Activated T-helper 1 cell treated with Interleukin-2 at 50 U/mL for 16 hours (primary cell): ENCODE results near the gene AKAP6.
"Not testable (repeated sequence)": the region's sequence is repeated elsewhere in the genome, so short reads cannot be mapped to it uniquely, and the experiment has no call there.

Source experiments
- DNase-seq: peaks from one replicate; pipeline ENCODE4 v3.0.0-alpha.2; 2020; ENCODE audit warnings: low read depth

The AKAP6 gene

DNA sequence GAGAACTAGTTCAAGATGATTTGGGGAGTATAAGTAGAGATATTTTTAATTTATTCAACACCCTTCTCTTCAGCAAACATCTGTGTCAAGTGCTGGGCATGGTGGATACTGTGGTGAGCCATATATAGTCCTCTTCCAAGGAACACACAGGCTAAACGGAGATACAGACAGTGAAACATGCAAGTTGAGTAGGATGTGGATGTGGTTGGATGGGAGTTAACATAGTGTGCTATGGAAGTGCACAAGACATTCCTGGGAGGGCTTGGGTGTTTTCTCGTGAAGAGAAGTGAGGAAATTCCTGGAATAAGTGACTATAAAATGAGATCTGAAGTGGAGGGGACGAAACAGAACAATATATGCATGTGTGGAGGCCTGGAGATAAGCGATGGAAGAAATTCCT lies 428.5 kb downstream of the AKAP6 start:
- no peak for DNase-seq

DNA sequence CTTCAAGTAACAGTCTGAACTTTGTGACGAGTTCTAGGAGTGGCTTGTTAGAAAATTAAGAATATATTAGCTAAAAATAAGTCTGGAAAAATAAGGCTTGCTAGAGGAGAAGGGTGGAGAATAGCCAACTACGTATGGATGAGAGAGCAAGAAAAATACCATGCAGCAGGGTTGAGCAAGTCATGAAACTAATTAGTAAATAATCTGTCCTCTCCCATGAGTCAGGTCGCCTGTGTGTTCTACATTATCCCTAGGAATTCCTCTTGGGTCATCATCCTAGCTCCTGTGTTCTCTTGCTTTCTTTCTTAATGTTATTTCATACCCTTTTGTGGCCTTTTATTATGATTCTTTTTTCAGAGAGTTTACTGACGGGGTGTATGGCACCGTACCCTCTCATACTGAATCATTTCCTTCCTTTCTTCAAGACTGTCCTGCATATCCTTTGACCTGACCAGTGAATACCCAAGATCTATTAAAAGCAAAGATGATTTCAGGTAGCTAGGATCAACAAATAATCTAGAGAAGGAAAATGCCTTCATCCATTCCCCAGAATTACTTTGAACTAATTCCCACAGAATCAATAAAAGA lies 432.4 kb downstream of the AKAP6 start:
- no peak for DNase-seq

DNA sequence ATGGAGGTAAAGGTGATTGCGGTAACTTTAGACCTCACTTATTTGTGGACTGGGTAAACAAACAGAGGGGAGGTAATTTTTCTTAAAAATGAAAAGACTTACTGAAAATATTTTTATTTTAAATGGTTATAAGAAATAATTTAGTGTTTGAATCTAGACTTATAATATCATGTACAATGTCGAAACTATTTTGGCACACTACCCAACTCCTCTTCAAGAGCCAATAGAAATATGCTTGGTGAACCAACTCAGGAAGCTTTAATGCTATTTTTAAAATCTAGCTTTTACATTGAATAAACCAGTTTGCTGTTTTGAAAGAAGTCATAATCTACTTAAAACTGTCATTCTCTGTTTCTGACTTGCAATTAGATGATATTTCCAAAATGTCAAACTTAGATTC lies 433.8 kb downstream of the AKAP6 start:
- DNase-seq = no peak

DNA sequence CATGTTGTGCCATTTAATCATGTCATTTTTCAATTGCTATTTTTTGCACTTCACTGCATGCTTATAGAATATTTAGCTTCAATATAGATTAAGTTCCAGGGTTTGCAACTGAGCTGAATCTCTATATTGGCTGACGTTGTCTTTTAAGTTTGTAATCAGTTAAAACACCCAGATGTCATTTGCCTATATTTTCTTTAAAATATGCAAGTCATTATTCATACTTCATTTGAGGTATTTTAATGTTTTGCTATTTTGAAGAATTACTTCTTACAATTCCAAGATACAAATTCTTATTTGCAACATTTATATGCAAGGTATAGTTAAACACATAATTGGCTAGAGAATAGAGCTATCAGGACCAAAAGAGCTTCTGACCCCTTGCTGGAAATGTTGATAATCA lies 434.6 kb downstream of the AKAP6 start:
- no peak for DNase-seq

DNA sequence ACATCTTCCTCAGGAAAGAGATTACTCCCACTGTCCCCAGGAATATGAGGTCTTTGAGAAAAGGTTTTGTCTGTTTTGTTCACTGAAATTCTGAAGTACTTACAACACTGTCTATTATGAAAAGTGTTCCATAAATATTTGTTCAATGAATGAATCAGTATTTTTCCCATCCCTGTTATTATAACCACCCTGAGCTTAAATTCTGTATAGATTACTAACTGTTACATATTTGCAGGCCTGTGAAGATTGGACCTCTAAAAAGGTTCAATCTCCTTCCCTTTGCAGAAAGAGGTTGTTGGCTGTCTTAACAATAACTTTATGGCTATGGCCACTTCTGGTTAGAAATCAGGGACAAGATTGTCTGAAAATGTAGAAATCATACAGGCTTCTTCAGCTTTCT lies 435.0 kb downstream of the AKAP6 start:
- DNase-seq = no peak

DNA sequence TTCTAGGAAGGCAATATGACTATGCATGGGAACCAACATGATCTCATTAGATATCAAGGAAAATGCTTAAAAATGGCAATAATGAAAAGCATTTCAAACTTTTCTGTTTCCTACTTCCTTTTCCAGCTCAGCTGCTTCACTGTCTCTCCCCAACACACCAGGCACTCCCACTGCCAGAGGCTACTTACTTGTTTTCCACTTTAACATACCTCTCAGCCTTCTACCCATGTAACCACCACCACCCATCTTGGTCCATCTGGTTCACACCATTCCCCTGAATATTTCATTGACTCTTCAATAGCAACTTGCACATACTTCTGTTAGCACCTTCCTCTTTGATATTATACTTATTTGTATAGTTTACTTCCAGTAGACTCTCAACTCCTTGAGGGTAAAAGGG lies 441.3 kb downstream of the AKAP6 start:
- no peak for DNase-seq

DNA sequence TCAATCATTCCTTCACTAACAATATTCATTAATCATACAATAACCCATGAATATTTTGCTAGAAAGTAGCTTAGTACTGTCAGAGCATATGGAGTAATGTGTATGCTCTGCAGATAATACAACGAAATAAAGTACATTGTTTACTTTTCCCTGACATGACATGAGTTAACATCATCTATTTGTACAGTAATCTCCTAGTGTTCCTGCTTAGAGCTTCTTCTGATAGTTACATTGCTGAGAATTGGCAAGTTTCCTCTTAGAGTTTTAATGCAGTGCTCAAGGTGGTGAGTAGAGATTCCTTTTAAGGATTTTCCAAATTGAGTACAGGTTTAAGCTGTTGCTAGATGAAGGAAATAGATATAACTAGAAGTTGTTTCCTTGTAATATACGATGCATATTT lies 445.1 kb downstream of the AKAP6 start:
- no peak for DNase-seq

DNA sequence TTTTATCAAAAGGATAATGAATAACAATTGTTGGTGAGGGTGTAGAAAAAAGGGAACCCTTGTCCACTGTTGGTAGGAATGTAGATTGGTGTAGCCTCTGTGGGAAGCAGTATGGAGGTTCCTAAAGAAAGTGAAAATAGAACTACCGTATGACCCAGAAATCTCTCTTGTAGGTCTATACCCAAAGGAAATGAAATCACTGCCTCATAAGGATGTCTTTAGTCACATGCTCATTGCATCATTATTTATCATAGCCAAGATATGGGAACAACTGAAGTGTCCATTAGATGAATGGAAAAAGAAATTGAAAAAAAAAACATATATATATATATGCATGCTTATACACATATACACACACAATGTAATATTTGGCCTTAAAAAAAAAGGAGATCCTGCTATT lies 450.7 kb downstream of the AKAP6 start:
- DNase-seq = no peak

DNA sequence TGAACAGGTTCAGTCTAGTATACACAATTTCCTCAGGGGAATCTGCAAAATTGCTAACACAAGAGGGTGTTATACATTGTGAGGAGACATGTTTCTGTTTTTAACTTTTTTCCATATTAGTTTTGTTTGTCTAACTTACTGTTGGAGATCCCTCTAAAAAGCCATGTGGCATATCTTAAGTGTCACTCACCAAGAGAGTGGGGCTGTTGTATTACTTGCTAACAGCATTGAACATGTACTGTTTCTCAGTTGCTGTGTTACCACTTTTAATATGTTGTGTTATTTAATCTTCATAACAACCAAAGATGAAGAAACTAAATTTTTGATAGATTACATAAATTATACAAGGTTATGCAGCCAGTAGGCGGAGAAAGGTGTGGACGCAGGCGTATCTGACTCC lies 455.3 kb downstream of the AKAP6 start:
- DNase-seq = no peak

DNA sequence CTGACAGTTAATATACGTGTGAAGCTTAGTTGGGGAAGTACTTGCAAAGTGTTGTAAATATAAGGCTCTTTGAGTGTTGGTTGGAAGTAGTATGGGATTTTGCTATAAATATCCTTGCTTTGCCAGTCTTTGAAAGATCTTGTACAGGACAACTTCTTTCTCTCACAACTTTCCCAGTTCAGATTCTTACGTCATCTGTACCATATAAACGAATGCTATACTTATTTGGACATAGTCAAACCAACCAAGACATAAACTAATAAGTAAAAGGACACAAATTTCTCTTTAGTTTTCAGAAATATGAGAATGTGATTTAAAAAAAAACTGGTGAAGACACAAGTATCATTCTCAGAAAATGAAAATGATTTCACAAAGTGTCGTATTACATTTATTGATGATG lies 456.5 kb downstream of the AKAP6 start:
- no peak for DNase-seq

DNA sequence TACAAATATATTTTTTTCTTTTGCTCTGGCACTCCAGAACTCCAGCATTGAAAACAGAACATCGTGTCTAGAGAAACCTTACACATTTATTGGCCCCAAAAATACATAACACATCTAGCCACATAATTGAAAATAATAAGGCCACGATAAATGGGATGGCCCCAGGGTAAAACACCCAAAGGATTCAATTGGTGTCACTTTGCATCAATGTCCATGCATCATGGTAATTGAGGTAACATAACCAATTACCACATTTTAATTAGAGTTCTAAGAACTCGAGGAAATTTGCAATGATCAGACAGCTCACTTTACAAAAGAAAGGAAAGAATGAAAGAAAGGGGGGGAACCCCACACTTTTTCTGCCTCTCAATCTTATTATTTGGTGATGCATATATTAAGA lies 457.8 kb downstream of the AKAP6 start:
- DNase-seq = no peak

DNA sequence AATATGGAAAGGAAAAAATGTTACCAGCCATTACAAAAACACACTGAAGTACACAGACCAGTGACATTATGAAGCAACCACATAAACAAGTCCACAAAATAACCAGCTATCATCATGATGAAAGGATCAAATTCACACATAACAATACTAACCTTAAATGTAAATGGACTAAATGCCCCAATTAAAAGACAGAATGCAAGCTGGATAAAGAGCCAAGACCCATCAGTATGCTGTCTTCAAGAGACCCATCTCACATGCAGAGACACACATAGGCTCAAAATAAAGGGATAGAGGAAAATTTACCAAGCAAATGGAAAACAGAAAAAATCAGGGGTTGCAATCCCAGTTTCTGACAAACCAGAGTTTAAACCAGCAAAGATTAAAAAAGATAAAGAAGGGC lies 463.9 kb downstream of the AKAP6 start:
- not testable (repeated sequence) for DNase-seq

DNA sequence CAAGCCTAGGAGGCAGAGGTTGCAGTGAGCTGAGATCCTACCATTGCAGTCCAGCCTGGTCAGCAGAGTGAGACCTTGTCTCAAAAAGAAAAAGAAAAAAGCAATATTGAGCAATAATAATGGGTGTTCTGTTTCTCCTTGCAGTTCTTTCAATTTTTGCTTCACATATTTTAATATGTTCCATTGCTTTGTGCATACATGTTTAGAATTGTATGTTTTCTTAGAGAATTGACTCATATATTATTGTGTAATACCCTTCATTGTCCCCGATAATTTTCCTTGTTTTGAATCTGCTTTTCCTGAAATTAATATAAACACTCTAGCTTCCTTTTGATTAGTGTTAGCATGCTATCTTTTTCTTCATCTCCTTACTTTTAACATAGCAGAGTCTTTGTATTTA lies 471.2 kb downstream of the AKAP6 start:
- DNase-seq = no peak

DNA sequence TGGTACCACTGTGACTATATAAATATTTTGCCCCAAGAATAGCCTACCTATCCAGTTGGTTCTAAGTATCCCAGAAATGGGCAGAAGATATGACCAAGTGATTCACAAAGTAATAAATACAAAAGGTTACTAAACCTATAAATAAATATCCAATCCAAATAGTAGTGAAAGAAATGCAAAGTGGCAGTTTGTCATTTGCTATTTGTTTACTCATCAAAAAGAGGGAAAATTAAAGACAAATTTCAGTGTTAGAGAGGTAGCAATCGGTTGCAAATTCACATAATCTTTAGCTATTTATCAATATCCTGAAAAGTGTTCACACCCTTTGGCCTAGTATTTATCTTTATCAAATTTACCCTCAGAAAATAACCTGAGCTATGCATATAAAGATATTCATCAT lies 473.2 kb downstream of the AKAP6 start:
- no peak for DNase-seq

DNA sequence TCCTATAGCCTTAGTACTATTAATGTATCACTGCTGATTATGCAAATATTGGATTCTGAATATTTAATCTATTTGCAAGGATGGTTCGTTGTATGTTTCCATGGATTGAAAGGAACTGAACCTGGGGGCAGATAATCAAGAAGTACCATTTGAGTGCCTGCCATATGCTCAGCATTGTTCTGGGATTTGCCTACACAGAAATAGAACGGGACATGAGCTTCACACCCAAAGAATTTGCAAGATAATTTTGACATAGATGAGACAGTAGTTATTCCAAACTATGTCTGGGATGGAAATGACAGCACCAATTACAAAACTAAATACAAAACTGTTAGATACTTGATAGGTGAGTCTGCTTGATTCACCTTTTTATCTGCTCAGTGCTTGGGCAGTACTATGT lies 476.9 kb downstream of the AKAP6 start:
- no peak for DNase-seq

DNA sequence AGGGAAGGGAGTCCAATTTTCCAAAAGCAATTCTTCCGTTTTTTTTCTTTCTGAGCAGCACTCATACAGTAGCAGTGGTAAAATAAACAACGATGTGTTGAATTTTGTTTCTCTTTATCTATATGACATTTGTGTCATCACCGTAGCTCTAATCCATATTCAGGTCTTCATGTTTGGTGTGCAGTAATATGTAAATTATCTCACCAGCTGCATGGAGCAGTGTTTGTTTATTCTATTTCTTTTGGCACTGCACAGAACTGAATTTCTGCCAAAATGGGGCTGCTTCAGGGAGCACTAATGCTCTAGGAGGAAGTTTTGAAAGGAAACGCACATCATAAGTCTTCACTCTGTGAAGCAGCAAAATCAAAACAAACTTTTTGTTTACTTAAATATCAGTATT lies 479.5 kb downstream of the AKAP6 start:
- DNase-seq = no peak

DNA sequence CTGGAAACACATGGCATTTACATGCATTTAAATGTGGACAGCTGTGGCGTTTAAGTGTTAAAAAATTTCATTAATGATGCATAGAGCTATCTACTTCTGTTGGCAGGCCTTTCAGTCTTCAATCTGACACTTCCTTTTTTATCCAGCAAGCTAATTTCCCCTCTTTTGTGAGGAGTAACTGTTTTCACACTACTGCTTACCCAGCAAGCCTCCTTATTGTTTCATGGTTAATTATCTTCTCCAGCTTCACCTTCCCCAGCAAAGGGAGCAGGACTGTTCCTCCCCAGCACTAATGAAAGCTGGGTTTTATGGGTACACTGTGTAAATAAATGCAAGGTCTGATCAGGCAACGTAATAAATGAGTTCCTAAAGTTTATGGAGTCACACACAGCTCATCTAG lies 480.2 kb downstream of the AKAP6 start:
- DNase-seq = no peak

DNA sequence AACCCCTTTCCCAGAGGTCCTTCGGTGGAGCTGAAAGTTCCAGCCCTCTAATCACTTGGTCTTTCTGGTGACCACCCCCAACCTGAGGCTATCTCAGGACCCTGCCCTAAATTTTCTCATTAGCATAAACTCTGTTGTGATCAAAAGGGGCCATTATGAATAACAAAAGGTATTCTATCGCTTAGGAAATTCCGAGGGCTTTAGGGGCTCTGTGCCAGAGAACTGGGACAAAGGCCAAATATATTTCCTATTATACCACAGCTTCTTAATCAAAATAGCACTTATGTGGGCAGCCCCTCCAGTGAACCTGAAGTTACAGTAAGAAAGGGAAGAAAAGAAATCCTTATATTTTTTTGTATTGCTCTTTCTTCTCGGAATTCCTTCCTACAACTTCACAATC lies 484.3 kb downstream of the AKAP6 start:
- DNase-seq = no peak

DNA sequence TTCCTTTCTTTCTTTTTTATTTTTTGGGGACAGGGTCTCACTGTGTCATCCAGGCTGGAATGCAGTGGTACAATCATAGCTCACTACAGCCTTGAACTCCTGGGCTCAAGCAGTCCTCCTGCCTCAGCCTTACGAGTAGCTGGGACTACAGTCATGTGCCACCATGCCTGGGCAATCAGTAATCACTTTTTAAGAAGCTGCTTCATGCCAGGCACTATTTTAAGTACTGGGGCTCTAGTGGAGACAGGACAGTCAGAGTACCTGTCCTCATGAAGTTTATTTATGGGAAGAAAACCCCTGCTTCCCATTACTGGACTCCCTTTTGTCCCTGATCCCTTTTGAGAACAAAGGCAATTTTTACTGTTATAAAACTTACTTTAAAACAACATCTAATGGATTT lies 485.6 kb downstream of the AKAP6 start:
- no peak for DNase-seq

DNA sequence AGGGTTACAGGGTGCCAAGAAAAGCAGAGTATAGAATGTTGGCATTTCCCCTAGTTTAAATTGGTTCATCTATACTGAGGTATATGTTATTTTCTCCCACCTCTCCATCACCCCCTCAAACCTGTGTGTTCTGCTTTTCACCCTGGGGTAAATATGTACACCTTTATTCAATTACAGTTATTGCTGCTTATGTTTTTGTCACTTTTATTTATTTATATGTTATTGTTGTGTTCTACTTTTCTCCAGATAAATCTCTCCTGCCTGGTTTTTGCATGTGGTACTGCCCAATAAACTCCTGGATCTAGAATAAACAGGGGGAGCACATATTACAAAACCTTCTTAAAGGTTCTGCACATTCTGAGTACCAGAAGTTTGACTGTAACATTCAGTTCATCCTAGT lies 487.5 kb downstream of the AKAP6 start:
- no peak for DNase-seq

DNA sequence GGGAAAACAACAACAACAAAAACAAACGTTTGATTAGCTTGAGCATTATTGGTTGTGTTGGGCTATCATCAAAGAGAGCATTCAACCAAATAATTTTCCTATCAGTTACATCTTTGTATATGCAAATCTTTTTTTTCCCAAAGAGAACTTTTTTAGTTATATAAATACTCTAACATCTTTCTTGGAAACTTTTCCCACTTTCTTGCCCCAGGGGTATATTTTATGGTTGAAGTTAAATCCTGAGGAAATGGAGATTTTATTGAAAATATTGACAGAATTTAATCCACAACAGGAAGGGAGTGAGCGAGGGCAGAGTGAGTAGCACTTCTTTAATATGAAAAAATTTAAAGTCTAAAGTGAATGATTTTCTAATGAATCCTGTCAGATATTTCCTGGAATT lies 488.7 kb downstream of the AKAP6 start:
- no peak for DNase-seq

DNA sequence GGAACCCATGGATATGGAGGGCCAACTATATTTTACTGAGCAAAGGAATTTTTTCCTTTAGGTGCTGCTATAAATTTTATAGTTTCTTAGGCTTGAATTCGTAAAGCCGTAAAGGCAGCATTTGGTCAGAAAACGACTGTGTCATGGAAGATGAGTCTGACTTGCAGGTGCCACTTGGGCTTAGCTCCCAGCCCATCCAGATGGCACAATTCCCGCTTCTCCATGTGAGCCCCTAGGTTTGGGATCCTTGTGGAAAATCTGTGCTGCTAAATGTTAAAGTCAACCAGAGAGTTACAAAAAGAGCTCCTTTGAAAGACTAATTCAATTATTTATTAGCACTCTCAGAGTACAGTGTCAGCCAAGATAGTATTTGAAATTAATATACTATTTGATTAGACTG lies 489.5 kb downstream of the AKAP6 start:
- DNase-seq = no peak

DNA sequence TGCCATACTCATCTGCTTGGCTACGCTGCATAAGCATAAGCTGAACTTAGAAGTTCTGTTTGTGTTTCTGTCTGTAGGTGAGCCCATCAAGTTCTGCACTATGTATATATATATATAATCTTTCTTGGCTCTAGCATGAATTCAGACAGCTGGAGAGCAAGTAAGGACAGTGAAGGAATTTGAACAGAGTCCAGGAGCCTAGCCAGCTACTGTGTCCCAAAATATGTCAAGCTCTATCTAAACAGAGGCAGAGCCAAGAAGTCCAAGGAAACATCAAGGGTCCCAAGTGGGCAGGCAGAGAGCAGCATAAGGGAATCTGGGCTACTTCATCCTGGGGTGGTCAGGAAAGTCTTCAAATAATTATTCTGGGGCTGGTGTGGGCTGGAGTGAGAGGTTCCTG lies 491.1 kb downstream of the AKAP6 start:
- DNase-seq = no peak

DNA sequence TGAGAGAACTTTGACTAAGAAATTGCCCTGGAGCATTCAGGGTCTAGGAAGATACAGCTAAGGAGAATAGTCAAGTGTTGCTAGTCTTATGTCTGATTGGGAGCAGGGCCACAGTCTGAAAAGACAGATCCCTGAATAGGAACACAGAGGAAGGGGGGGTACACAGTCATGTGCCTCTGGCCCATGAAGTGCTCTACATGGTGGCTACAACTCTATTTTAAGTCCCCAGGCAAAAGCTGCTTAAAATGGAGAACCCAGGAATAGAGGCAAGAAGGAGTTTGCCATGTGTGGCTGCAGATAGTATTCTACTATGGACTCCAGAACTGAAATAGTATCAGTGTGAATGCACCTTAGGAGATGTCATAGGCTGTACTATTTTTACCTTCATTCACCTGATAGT lies 491.6 kb downstream of the AKAP6 start:
- no peak for DNase-seq
